ENCODE data around the gene MIPEP.

Gene MIPEP

DNA sequence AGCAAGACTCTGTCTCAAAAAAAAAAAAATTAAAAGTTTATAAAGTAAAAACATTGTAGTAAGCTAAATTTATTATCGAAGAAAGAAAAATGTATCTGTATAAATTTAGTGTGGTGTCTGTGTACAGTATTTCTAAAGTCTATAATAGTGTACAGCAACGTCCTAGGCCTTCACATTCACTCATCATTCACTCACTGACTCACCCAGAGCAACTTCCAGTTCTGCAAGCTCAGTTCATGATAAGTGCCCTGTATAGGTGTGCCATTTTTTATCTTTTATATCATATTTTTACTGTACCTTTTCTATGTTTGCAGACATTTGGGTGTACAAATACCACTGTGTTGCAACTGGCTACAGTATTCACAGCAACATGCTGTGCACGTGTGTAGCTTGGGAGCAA, 200.9 kb downstream of the MIPEP start:
- in situ Hi-C loops (cut with MboI; ENCODE audit: low sequenced_read_pairs) = no loop called here

DNA sequence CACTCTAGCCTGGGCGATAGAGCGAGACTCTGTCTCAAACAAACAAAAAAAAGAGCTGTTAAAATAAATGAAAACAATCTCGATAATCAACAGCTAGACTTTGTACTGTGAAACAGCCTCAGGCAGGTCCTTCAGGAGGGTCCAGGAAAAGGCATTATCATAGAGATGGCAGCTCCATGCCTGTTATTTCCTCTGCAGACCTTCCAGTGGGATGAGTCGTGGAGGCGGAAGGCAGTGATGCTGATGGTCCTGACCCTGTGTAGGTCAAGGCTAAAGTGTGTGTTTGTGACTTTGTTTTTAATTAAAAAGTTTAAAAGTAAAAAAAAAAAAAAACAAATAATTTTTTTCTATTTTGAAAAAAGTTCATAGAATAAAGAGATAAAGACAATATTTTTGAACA, 201.6 kb downstream of the MIPEP start:
- in situ Hi-C loops (cut with MboI; ENCODE audit: low sequenced_read_pairs) = no loop called here

GRCh38 chr13:23686948-23687347, 202.3 kb downstream of the MIPEP start:
- in situ Hi-C loops (cut with MboI; ENCODE audit: low sequenced_read_pairs) = no loop called here

- in situ Hi-C loops (cut with MboI; ENCODE audit: low sequenced_read_pairs) = no loop called here
Observed at GRCh38 chr13:23685416-23685815, 203.8 kb downstream of the MIPEP start.

- in situ Hi-C loops (cut with MboI; ENCODE audit: low sequenced_read_pairs) = no loop called here
Observed at GRCh38 chr13:23684647-23685046, 204.6 kb downstream of the MIPEP start.

DNA sequence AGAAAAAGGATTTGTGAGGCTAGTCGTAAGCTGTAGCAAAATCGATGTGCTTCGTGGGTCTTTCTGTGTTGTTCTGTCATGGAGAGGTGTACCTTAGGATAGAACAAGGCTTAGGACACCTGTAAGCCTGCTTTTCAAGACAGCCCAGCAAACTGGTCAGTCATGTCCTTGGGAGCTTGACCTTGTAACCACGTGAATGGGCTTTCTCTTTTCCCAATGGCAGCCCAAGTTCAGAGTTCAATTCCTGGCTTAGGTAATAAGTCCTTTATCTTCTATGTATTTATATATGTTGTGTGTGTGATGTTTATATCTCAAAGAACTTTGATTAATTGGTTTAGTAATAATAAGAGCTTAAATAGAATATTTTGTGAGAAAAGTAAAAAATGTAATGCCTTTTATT, 206.1 kb downstream of the MIPEP start:
- in situ Hi-C loops (cut with MboI; ENCODE audit: low sequenced_read_pairs) = no loop called here

GRCh38 chr13:23680845-23681669, 208.1 kb downstream of the MIPEP start:
- in situ Hi-C loops (cut with MboI; ENCODE audit: low sequenced_read_pairs) = no loop called here

Measured in hTERT RPE-1 (cell line).